Upper lobe of right lung (tissue), 1 donor: ENCODE data around the gene COPS6. TPM values are rescaled to one million over a fixed set of nuclear protein-coding genes. Genes with fewer than 3 reads are reported as not detected.
A peak's percentile ranks its signal among the peaks of the same experiment; 100 is the strongest.

Source experiments
- ATAC-seq: fragments of 200-7000 bp; cut with Tn5 transposase; one replicate; pipeline ENCODE4 v1.9.1; 2020; ENCODE audit warnings: mild to moderate bottlenecking, moderate library complexity
- DNase-seq: peaks from one replicate; pipeline ENCODE4 v3.0.0-alpha.2; 2020
- H3K27ac ChIP-seq: fragments of 200-600 bp; one replicate; pipeline ENCODE4 v1.8.0; 2022
- H3K27me3 ChIP-seq: fragments of 200-600 bp; one replicate; pipeline ENCODE4 v1.8.0; 2022; ENCODE audit warnings: mild to moderate bottlenecking
- H3K36me3 ChIP-seq: fragments of 200-600 bp; one replicate; pipeline ENCODE4 v1.8.0; 2022
- H3K4me1 ChIP-seq: fragments of 200-600 bp; one replicate; pipeline ENCODE4 v1.8.0; 2022
- H3K4me3 ChIP-seq: fragments of 200-600 bp; one replicate; pipeline ENCODE4 v1.8.0; 2022; ENCODE audit warnings: mild to moderate bottlenecking
- H3K9me3 ChIP-seq: fragments of 200-600 bp; one replicate; pipeline ENCODE4 v1.8.0; 2022
- CTCF ChIP-seq: fragments of 200-600 bp; IDR thresholded peaks from one replicate; pipeline ENCODE4 v1.8.0; 2022; ENCODE audit warnings: antibody characterized with exemption
- intact Hi-C: fragments of 100-400 bp; cut with DNase I; formaldehyde crosslinking; loops from one replicate; pipeline ENCODE4 v1.11.0; 2022
- microRNA-seq: library from miRNA; unstranded; fragments of <30 nt; microRNA quantifications from one replicate; pipeline ENCODE4 v1.2.0, GENCODE V29; 2020; ENCODE audit warnings: borderline microRNAs expressed
- total RNA-seq: library from RNA; stranded (reverse); fragmentation: NEBNext Ultra II Directional; extraction: Animal tissue kit (Norgen Biotek cat#: 25700); gene quantifications from one replicate; pipeline ENCODE4 v1.2.1, GENCODE V29; 2021
- donor health status: DM: no; HTN: yes; CAD: no; lungs with severe emphysema.

The COPS6 gene
- total RNA-seq, 1 donor from 2014 or later, result 69.5 TPM

- Histone ChIP-seq H3K9me3 (no peaks in the 10 kb centered on the region), H3K27ac (no peak overlapping the region), H3K4me3 (no peak overlapping the region), H3K27me3 (no peaks in the 10 kb centered on the region), H3K4me1 (peaks cover 6% of the 10 kb centered on the region), H3K36me3 (no peaks in the 10 kb centered on the region)
- no peak for ATAC-seq
- DNase-seq, result no peak
- intact Hi-C loops, result loop anchor here (10.0 kb wide), 1 partner anchor 83 kb away; the partner anchor contains the start of gene PVRIG
- no peak for TF ChIP-seq CTCF
Observed at GRCh38 chr7:100132126-100132525, 43.4 kb downstream of the COPS6 start.

GRCh38 chr7:100132697-100133151 lies 44.0 kb downstream of the COPS6 start:
- Histone ChIP-seq H3K27me3 (no peaks in the 10 kb centered on the region), H3K27ac (no peak overlapping the region), H3K36me3 (no peaks in the 10 kb centered on the region), H3K4me3 (no peak overlapping the region), H3K4me1 (peaks cover 6% of the 10 kb centered on the region), H3K9me3 (no peaks in the 10 kb centered on the region)
- DNase-seq (no peak), ATAC-seq (peak; percentile 91)
- peak; percentile 77 for TF ChIP-seq CTCF
- intact Hi-C loops, result loop anchor here (10.0 kb wide), 1 partner anchor 82 kb away; the partner anchor contains the start of gene PVRIG

GRCh38 chr7:100137851-100138760 lies 49.3 kb downstream of the COPS6 start:
- no peak for TF ChIP-seq CTCF
- Histone ChIP-seq H3K27me3 (no peaks in the 10 kb centered on the region), H3K27ac (no peak overlapping the region), H3K4me3 (no peak overlapping the region), H3K4me1 (no peaks in the 10 kb centered on the region), H3K36me3 (no peaks in the 10 kb centered on the region), H3K9me3 (no peaks in the 10 kb centered on the region)
- intact Hi-C loops, result loop anchor here (10.0 kb wide), 1 partner anchor 77 kb away; the partner anchor contains the start of gene PVRIG
- ATAC-seq (no peak), DNase-seq (no peak)

GRCh38 chr7:100141555-100141949 lies 52.8 kb downstream of the COPS6 start:
- no peak overlapping the region for H3K4me3 ChIP-seq
- intact Hi-C loops, result no loop called here
- no peak for TF ChIP-seq CTCF
- no peaks in the 10 kb centered on the region for H3K27me3 ChIP-seq
- H3K27ac ChIP-seq, result no peak overlapping the region
- H3K4me1 ChIP-seq, result no peaks in the 10 kb centered on the region
- no peaks in the 10 kb centered on the region for H3K36me3 ChIP-seq
- DNase-seq (no peak), ATAC-seq (no peak)
- H3K9me3 ChIP-seq, result no peaks in the 10 kb centered on the region

Small RNA genes lying within 50 kb of the gene (microRNA-seq; reads per million reads assigned to microRNA genes)
- gene MIR106B, result 940 reads per million, percentile 85 among the genes with 10 or more reads in this experiment
- gene MIR25, result 391 reads per million, percentile 79 among the genes with 10 or more reads in this experiment
- gene MIR93, result 1,372 reads per million, percentile 86 among the genes with 10 or more reads in this experiment

Other genes starting within 250 kb of the COPS6 start
- gene OR2AE1, start 211.9 kb upstream of the COPS6 start, total RNA-seq, result not detected
- 32.6 TPM for gene TRIM4, start 169.4 kb upstream of the COPS6 start, total RNA-seq
- not detected for gene GJC3, start 159.3 kb upstream of the COPS6 start, total RNA-seq
- gene AZGP1, start 112.9 kb upstream of the COPS6 start, total RNA-seq, result 87.7 TPM
- 57.5 TPM for gene ZKSCAN1, start 73.4 kb upstream of the COPS6 start, total RNA-seq
- gene ZSCAN21, start 39.2 kb upstream of the COPS6 start, total RNA-seq, result 10.0 TPM
- gene ZNF3, start 7.2 kb upstream of the COPS6 start, total RNA-seq, result 22.4 TPM
- 48.7 TPM for gene MCM7, start 12.4 kb downstream of the COPS6 start, total RNA-seq
- 16.8 TPM for gene AP4M1, start 12.7 kb downstream of the COPS6 start, total RNA-seq
- gene TAF6, start 30.4 kb downstream of the COPS6 start, total RNA-seq, result 34.9 TPM
- 9.8 TPM for gene CNPY4, start 30.7 kb downstream of the COPS6 start, total RNA-seq
- 3.0 TPM for gene MBLAC1, start 38.0 kb downstream of the COPS6 start, total RNA-seq
- gene LAMTOR4, start 59.9 kb downstream of the COPS6 start, total RNA-seq, result 105 TPM
- 19.7 TPM for gene TRAPPC14, start 69.8 kb downstream of the COPS6 start, total RNA-seq
- 4.4 TPM for gene GAL3ST4, start 79.6 kb downstream of the COPS6 start, total RNA-seq
- gene GPC2, start 88.4 kb downstream of the COPS6 start, total RNA-seq, result 0.49 TPM
- 2.3 TPM for gene STAG3, start 88.9 kb downstream of the COPS6 start, total RNA-seq
- 1.4 TPM for gene PVRIG, start 131.0 kb downstream of the COPS6 start, total RNA-seq
- gene SPDYE3, start 218.7 kb downstream of the COPS6 start, total RNA-seq, result not detected